Activated CD8-positive, alpha-beta memory T cell treated with anti-CD3 and anti-CD28 coated beads for 4 hours (primary cell): ENCODE data around the gene PIM3.
A peak's percentile ranks its signal among the peaks of the same experiment; 100 is the strongest.
"Not testable (repeated sequence)": the region's sequence is repeated elsewhere in the genome, so short reads cannot be mapped to it uniquely, and the experiment has no call there.

Source experiments
- DNase-seq, 2 donors: peaks; one replicate each; pipeline ENCODE4 v3.0.0-alpha.2; 2020; ENCODE audit warnings: low read depth in 2 of 2

PIM3 gene

DNA sequence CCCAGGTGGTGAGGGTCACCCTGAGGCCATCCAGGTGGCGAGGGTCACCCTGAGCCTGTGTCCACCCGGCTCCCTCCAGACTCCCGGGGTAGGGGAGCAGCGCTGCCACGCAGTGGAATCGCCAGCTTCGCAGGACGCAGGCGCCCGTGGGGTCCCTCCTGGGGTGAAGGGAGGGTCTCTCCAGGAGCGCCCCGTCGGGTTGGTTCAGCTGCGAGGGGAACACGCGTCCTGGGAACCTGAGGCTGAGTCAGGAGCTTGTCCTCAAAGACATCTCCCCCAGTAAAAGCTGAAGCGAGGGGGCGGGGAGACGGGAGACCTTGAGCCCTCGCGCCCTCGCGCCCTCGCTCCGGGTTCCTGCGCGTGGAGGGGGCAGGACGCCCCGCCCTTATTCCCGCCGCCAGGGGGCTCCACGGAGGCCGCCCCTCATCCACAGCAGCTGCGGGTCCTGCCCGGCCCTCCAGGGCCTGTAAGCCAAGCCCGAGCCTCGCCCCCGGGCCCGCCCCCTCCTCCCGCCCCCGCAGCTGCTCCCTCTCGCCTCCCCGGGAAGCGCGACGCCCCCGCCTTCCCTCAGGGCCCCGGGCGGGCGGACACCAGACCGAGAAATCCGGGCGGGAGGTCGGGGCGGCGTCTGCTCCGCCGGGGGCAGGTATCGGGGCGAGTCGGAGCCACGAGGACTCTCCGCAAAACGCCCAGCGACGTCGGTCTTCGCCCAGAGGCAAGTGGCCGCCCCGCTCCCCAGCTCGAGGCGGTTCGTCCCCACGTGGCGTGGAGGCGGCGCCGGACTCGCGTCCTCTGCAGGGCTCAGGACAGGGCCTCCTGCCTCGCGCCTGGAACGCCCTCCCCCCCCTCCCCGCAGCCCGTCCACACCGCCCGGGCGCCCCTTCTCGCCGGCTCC, 22.8 kb downstream of the PIM3 start:
- DNase-seq = no peak

- no peak for DNase-seq
Observed at GRCh38 chr22:49986325-49986724, 25.8 kb downstream of the PIM3 start.

- DNase-seq = not testable (repeated sequence)
Observed at GRCh38 chr22:49989826-49990225, 29.3 kb downstream of the PIM3 start.

- no peak for DNase-seq
Observed at GRCh38 chr22:49991167-49991566, 30.6 kb downstream of the PIM3 start.

DNA sequence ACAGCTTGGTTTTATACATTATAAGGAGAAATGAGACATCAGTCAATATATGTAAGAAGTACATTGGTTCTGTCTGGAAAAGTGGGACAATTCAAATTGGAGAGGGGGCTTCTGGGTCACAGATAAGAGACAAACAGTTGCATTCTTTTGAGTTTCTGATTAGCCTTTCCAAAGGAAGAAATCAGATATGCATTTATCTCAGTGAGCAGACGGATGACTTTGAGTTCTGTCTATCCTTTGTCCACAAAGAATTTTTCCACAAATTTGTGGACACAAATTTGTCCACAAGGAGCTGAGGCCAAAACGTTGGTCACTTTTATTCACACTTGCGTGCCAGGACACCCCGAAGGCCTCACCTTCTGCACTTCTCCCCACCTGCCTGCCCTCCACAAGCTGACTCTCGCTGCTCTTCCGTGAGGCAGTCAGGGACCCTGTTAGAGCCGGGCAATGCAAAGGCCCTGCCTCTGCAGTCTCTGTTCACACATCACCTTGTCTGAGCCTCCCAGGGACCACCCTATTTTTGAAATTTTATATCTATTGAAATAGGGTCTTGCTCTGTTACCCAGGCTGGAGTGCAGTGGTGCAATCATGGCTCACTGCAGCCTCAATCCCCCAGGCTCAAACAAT, 31.4 kb downstream of the PIM3 start:
- DNase-seq = no peak

DNA sequence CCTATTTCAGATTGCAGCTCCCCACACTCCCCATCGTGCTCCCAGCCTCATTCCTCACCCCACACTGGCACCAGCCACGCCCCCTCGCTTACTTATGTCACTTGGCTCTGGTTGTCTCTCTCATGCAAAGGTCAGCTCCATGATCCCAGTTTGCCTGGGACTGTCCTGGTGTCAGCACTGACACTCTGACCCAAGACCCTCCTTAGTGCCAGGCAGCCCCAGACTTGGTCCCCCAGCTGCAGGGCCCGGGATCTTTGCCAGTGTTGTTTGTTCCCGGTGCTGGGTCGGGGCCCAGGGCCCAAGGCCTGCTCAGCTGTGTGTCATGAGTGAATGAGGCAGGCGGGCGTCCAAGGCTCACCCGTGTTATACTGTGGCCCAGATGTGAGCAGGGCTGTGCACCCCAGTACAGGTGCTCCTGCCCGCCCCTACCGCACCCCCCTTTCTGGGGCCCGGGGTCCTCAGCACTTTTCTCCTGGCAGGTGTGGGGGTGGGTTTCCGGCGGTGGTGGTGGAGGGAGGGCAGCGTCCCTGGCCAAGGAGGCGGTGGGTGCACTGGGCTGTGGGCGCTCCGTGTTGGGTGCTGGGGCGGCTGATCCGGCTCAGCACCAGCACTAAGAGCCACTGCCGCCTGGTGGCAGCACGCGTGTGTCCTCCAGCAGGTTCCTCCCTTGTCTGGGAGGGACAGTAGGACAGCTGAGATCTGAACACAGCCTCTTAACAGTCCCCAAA, 32.5 kb downstream of the PIM3 start:
- DNase-seq = peak; percentile 48 to 56

DNA sequence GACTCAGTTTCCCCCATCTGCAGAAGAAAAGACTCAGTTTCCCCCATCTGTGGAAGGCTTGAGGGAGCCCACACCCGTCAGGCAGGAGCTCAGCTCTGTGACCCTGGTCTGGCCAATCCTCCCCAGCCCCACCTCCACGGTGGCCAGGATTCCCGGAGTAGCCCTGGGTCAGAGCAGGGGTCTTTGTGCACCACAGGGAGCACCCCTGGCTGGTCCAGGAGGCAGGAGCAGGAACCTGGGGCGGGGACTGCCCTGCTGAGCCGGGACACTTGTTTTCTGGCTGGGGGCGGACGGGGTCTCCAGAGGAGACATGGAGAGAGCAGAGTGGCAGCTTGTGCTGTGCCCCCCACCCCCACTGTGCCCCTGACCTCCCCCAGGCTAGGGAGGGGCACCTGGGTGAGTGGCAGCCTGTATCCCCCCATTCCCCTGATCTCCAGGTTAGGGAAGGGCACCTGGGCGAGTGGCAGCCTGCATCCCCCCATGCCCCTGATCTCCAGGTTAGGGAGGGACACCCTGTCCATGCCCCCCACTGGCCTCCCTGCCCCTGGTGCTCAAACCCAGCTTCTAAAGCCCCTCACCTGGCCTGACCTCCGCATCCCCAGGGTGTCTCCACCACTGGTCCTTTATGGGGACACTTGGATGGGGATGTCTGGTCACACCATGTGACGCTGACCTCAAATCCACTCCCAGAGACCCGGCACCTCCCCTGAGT, 33.2 kb downstream of the PIM3 start:
- no peak for DNase-seq

DNA sequence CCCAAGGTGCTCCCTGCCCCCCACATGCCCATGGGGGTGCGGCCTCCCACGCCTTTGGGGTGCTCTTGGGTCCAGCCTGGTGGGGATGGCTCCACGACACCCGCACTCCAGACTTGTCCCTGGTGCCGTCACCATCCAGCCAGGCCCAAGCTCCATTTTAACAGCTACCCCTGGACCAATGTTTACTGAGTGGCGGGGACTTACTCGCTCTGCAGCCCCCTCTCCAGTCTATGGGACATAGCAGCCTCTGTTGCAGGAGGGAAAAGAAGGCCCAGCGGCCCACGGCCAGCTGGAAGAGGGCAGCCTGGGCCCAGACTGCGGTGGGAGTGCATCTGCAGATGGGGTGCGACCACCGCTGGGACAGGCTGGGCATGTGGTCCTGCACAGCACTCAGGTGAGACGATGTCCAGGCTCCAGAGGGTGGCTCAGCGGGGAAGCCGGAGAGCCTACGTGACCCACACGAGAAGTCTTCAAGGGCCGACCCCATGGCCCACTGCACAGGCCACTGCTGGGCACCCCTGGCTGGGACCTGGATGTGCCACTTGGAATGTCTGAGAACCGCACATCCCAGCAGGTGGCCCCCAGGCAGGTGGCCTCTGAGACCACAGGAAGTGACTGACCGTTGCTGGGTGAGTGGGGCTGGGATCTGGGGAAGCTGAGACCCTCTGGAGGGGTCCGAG, 33.9 kb downstream of the PIM3 start:
- no peak for DNase-seq

- DNase-seq = no peak
Observed at GRCh38 chr22:49995041-49995360, 34.4 kb downstream of the PIM3 start.

DNA sequence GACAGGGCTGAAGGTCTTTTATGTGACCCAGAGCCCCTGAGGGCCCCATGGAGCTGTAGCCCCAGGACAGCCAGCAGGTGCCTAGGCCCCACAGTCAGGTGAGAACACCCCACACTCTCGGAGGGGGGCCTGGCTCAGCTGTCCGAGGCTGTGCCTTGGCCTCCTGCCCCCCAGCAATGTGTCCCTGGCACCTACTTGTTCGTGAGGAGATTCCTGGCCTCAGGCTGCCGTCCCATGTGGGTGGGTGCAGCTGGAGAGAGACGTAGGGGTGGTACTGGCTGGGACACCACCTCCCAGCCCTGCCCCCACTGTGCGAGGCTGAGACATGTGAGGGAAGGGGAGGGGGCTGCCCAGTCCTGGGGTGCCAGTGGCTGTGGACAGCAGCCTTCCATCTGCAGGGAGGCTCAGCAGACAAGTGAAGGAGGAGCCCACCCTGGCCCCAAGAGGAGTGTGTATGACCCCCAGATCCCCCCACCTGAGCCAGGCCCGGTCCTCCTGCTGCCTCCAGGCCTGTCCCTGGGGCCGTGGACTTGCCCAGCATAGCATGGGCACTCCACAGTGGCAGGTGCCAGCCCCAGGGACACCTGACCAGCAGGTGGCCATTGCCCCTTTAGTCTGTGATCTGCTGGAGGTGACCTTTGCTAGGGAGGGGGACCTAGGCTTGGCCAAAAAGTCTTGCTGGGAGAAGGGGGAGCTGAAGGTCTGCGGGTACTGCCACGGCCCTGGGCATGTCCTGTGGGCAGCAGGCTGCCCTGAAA, 35.0 kb downstream of the PIM3 start:
- no peak for DNase-seq

- no peak for DNase-seq
Observed at GRCh38 chr22:49996119-49996517, 35.5 kb downstream of the PIM3 start.

DNA sequence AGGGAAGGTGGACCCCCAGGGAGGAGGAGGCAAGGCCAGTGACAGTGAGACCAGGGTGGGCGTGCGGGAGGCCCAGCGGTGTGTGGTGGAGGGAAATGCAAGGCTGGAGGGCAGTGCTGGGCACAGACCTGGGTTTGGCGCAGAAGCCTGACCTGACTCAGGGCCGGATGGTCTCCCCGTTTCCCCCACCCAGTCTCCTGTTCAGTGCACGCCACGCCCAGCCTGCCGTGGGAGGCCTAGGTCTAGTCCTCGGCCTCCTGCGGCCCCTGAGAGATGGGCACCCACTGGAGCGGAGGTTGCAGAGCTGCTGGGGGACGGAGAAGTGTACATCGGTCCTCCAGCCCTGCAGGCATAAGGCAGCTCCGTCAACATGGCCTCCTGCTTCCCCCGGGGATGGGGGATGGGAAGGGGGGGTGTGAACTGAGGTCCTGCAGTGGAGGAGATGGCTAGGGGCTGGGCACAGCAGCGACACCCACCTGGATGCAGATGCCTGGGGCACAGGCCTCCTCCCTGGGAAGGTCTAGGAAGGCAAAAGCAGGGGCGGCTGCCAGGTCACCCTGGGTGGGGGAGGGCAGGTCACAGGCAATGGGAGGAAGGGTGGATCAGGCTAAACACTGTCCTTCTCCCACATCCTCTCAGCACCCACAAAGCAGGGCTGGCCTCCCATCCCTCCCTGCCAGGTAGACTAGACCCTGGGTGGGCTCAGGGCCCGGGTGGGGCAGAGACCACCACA, 36.1 kb downstream of the PIM3 start:
- no peak for DNase-seq

DNA sequence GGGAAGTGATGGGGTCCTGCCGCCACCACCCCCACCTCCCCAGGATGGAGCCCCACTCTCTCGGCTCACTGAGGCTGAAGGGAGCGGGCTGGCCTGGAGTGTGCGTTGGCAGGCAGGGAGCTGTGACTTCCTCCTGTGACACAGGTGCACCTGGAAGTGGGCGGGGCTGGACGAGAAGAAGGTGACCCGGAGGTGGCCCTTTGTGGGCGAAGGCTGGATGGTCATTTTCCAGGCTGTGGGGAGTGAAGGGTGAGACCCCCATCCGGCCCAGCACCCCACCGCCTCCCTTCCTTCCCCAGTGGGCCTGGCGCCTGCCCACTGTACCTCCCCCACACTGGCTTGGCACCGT, 36.7 kb downstream of the PIM3 start:
- no peak for DNase-seq

DNA sequence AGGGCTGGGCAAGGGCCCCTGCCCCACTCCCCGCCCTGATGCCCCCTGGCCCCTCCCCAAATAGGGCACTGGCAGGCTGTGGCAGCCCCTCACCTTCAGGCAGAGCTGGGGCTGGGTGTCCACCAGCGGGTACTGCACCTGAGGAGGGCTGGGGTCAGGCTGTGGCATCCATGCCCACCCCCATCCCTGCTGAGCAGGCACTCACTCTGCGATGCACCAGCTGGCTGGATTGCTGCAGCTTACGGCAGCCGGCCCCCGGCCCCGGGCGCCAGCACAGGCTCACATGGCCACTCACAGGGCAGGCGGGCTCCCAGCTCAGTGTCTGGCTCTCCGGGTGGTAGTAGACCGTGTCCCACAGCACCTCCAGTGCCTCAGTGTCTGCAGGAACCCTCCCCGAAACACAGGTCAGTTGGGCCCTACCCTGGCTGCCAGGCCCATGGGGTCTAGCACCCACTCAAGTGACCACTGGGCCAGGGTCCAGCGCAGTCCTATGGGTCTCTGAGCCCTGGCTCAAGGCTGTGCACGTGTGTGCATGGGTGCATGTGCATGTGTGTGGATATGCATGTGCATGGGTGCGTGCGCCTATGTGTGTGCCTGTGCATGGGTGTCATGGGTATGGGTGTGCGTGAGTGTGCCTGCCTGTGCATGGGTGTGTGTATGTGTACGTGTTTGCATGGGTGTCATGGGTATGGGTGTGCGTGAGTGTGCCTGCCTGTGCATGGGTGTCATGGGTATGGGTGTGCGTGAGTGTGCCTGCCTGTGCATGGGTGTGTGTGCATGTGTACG, 37.6 kb downstream of the PIM3 start:
- no peak for DNase-seq

GRCh38 chr22:49998718-49999062, 38.1 kb downstream of the PIM3 start:
- no peak for DNase-seq

- DNase-seq = no peak
Observed at GRCh38 chr22:49999063-49999945, 38.7 kb downstream of the PIM3 start.

DNA sequence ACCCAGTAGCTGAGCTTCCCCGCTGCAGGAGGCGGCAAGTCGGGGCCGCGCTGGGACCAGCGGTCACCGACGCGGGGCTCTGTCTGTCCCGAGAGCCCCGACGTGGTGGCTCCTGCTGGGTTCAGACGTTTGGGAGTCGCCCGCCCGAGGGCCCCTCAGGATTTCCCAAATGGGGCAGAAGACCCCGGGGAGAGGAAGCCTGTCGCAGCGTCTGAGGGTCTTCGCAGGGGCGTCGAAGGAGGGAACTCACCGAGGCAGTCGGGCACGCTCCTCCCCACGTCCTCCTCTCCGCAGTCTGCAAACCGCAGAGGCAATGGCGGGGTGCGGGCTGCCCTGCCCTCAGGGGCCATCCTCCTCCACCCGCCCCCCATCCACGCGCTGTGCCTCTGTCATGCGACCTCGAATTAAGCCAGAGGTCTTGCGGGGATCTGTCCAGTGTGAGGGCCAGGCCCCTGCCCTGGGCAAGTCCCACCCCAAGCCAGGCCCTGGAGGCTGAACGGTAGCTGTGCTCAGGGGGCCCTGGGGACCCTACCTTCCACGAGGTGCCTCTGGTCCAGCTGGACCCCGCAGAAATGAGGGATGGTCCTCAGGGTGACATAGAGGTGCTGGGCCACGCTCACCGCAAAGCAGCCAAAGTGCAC, 39.5 kb downstream of the PIM3 start:
- no peak for DNase-seq
